Nephron (organoid): ENCODE data around the gene CNOT6.

Experiments
- H3K27ac Mint-ChIP-seq, 3 experiments: 2 replicates each; pipeline ENCODE4 v1.8.0; 2020; ENCODE audit warnings: mixed read lengths in 3 of 3, mild to moderate bottlenecking in 2 of 3, moderate library complexity in 1 of 3
- H3K27me3 Mint-ChIP-seq: 2 replicates; pipeline ENCODE4 v1.8.0; 2021; ENCODE audit warnings: low read depth, mild to moderate bottlenecking, moderate library complexity, mixed read lengths
- H3K36me3 Mint-ChIP-seq: 2 replicates; pipeline ENCODE4 v1.8.0; 2020; ENCODE audit warnings: low read depth, mixed read lengths
- H3K4me1 Mint-ChIP-seq: 2 replicates; pipeline ENCODE4 v1.8.0; 2020; ENCODE audit warnings: mixed read lengths
- H3K4me3 Mint-ChIP-seq, 3 experiments: 2 replicates each; pipeline ENCODE4 v1.8.0; 2020; ENCODE audit warnings: mild to moderate bottlenecking in 3 of 3, mixed read lengths in 3 of 3, moderate library complexity in 2 of 3
- H3K9me3 Mint-ChIP-seq: 2 replicates; pipeline ENCODE4 v1.8.0; 2020; ENCODE audit warnings: mixed read lengths
- CTCF ChIP-seq, 3 experiments: fragments of 200-600 bp; sonication (generic); IDR thresholded peaks; one replicate each; pipeline ENCODE4 v1.5.0; 2021; ENCODE audit warnings: antibody characterized with exemption in 3 of 3; ENCODE audit not compliant: unreplicated experiment in 3 of 3

The CNOT6 gene

GRCh38 chr5:180599981-180600553 lies 105.9 kb downstream of the CNOT6 start:
- no peaks in the 10 kb centered on the region for H3K4me1 Mint-ChIP-seq
- no peaks in the 10 kb centered on the region for H3K9me3 Mint-ChIP-seq
- no peak for TF ChIP-seq CTCF (IDR thresholded peaks at IDR 0.05; ENCODE audit: unreplicated experiment in 3 of 3)
- no peak overlapping the region for H3K27ac Mint-ChIP-seq
- H3K36me3 Mint-ChIP-seq, result no peaks in the 10 kb centered on the region
- no peak overlapping the region for H3K4me3 Mint-ChIP-seq
- peaks cover 10% of the 10 kb centered on the region for H3K27me3 Mint-ChIP-seq

- TF ChIP-seq CTCF (IDR thresholded peaks at IDR 0.05; ENCODE audit: unreplicated experiment in 3 of 3), result no peak
- H3K27ac Mint-ChIP-seq, result no peak overlapping the region
Observed at GRCh38 chr5:180600554-180601041, 106.4 kb downstream of the CNOT6 start.

GRCh38 chr5:180601591-180602480 lies 107.7 kb downstream of the CNOT6 start:
- TF ChIP-seq CTCF (IDR thresholded peaks at IDR 0.05; ENCODE audit: unreplicated experiment in 3 of 3), result no peak
- Mint-ChIP-seq H3K36me3 (no peaks in the 10 kb centered on the region), H3K27me3 (peaks cover 8% of the 10 kb centered on the region), H3K27ac (no peak overlapping the region), H3K4me3 (no peak overlapping the region), H3K4me1 (no peaks in the 10 kb centered on the region), H3K9me3 (no peaks in the 10 kb centered on the region)

More at GRCh38 chr5:180600554-180601041, 106.4 kb downstream of the CNOT6 start:
- Mint-ChIP-seq H3K36me3 (no peaks in the 10 kb centered on the region), H3K9me3 (no peaks in the 10 kb centered on the region), H3K4me1 (no peaks in the 10 kb centered on the region), H3K27me3 (peaks cover 8% of the 10 kb centered on the region), H3K4me3 (no peak overlapping the region)

- H3K36me3 Mint-ChIP-seq, result no peaks in the 10 kb centered on the region
- no peaks in the 10 kb centered on the region for H3K9me3 Mint-ChIP-seq
- H3K27ac Mint-ChIP-seq, result no peak overlapping the region
- H3K27me3 Mint-ChIP-seq, result peaks cover 8% of the 10 kb centered on the region
- TF ChIP-seq CTCF (IDR thresholded peaks at IDR 0.05; ENCODE audit: unreplicated experiment in 3 of 3), result no peak
- no peak overlapping the region for H3K4me3 Mint-ChIP-seq
- no peaks in the 10 kb centered on the region for H3K4me1 Mint-ChIP-seq
Observed at GRCh38 chr5:180602481-180603075, 108.4 kb downstream of the CNOT6 start.

- Mint-ChIP-seq H3K9me3 (no peaks in the 10 kb centered on the region), H3K27me3 (peaks cover 8% of the 10 kb centered on the region), H3K4me3 (no peak overlapping the region), H3K36me3 (no peaks in the 10 kb centered on the region), H3K27ac (no peak overlapping the region), H3K4me1 (no peaks in the 10 kb centered on the region)
- no peak for TF ChIP-seq CTCF (IDR thresholded peaks at IDR 0.05; ENCODE audit: unreplicated experiment in 3 of 3)
Observed at GRCh38 chr5:180603076-180603594, 109.0 kb downstream of the CNOT6 start.
